AG10803 (cell line): ENCODE data around the gene TNS3.

Experiments used
- DNase-seq: peaks from one replicate; pipeline ENCODE4 v3.0.0; 2010; ENCODE audit warnings: low read depth
- H3K4me3 ChIP-seq: 2 replicates; pipeline ENCODE4 v1.5.1; 2011; ENCODE audit warnings: mild to moderate bottlenecking, low read length, control low read depth
- CTCF ChIP-seq: conservative IDR thresholded peaks from 2 replicates; pipeline ENCODE4 v1.5.1; 2011; ENCODE audit warnings: mild to moderate bottlenecking, low read length, control low read depth, inconsistent platforms

TNS3 gene

GRCh38 chr7:47568056-47568455 is 13.9 kb downstream of the TNS3 start:
- no peak for TF ChIP-seq CTCF
- H3K4me3 ChIP-seq: no peak overlapping the region
- DNase-seq: no peak

GRCh38 chr7:47565640-47566250 is 16.2 kb downstream of the TNS3 start:
- H3K4me3 ChIP-seq: no peak overlapping the region
- no peak for DNase-seq
- TF ChIP-seq CTCF: no peak

DNA sequence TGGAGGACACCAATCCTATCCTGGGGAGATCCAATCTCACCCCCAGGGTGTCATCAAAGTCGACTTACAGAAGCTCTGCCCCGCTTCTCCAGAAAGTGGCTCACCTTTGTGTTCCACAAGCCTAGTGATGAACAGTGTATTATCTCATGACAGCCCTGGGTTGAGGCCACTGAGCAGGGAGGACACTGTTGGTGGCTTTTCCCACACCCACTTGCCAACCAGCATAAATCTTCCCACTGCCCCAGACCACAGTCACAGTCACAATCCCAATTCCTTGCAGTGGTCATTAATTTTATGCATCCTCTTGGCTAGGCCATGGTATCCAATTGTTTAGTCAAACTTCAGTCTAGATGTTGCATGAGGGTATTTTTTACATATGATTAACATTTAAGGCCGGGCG is 18.4 kb downstream of the TNS3 start:
- no peak for TF ChIP-seq CTCF
- DNase-seq: no peak
- no peak overlapping the region for H3K4me3 ChIP-seq

DNA sequence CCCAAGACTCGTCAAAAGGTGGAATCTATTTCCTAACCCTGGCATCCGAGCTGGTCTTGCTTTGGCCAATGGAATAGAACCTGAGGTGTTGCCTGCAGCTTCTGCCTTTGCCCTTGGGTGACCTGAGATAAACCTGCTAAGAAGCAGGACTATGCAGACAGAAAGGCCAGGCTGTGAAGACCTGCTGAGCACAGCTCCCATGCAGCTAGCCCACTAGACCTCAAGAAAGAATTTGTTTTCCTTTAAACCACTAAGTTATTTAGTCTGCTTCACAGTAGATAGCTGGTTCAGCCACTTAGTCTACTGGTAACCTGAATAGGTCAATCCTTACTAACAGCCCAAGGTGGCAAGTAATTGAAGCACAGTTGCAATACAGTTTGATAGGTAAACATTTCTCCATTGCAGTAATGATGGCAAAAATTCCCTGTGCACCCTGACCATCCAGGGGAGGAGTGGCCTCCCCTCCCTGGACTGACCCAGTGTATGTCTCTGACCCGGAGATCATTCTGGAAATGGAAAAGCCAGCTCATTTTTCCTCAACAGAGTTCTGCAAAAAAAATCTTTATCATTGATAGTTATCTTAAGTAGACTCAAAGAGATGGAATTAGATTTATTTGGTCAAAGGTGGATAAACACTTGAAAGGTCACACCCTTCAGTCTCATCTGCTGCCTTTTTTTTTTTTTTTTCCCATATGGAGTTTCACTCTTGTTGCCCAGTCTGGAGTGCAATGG is 20.0 kb downstream of the TNS3 start:
- no peak for TF ChIP-seq CTCF
- DNase-seq: no peak
- no peak overlapping the region for H3K4me3 ChIP-seq

GRCh38 chr7:47559306-47560220 is 22.3 kb downstream of the TNS3 start:
- no peak overlapping the region for H3K4me3 ChIP-seq
- TF ChIP-seq CTCF: no peak
- DNase-seq: no peak

DNA sequence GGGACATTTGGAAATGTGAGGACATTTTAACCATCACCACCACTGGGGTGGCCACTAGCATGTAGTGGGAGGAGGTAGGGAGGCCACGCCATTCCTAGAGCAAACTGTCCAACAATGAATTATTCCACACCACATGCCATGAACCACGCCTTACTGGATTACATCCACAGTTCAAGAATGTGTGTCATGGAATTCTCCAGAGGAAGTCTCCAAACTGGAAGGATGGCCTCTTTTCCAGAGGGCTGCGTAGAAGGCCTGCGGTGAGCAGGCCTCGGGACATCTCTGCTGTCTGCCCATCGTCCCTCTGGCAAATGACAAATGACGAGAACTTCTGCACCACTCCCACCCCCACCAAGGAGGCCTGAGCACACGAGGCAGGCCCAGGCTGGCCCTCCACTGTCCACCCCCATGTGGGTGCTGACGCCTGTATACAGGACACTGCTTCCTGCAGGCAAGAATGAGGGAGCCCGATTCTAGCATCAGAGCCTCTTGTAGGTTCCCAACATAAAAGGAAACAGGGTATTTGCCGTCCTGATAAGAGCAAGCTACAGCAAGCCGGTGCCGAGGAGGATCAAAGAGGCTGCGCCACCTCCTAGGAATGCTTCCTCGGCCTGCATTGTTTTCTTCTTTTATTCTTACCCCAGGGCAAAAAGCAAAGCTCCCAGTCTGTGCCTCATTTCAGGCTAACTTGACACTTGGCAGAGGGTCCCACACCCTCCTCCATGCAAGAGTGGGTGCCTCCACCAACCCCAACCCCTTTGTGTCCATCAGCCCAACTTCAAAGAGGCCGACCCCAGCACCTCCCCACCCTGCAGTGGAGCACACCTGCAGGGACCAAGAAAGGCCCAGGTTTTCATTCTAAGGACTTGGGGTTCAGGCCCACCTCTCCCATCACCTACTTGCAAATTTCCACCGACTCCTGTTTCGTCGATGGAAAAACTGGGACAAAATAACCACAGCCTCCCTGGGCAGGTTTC is 23.9 kb downstream of the TNS3 start:
- TF ChIP-seq CTCF: peak; percentile 7
- peak; percentile 87 for DNase-seq
- no peak overlapping the region for H3K4me3 ChIP-seq
